ENCODE results near the gene CRAMP1. TPM values are rescaled to one million over a fixed set of nuclear protein-coding genes. Genes with fewer than 3 reads are reported as not detected.
A peak's percentile ranks its signal among the peaks of the same experiment; 100 is the strongest.

CRAMP1 gene
- 10 to 100 TPM in 5 of 8 experiments, 1 to 10 TPM in 3; 7.0 to 24.8 (median 11.0) TPM for total RNA-seq

- WGBS, 10 experiments: 0% methylated on average over 5 to 6 of the region's 101 CpGs; no CpG with 5 or more reads in 8 of the 10 experiments
- Histone ChIP-seq H3K4me1 (replicated peaks in 1 of 2) (peaks cover 14 to 18% of the 10 kb centered on the region in 2 donors), H3K4me3 (peak within 1 kb of the TSS; percentile 51 to 89 (median 63)), H3K27ac (peak within 1 kb of the TSS in 1 of 2 donors; percentile 67)
- ATAC-seq (replicated peaks in 6 of 8): peak in 3 of 8 experiments; percentile 0 to 50 (median 25)
- in situ Hi-C loops (cut with MboI; ENCODE audit: low pct_unique_long_range_greater_than_20kb in 2 of 9, low sequenced_read_pairs in 9 of 9, unreplicated experiment in 9 of 9): no loop called here
Measured at GRCh38 chr16:1612320-1613111, at the start of gene CRAMP1. Gene CRAMP1, plus strand, starts transcription at chr16:1612360. Its CDS starts 2,280 bp downstream, at chr16:1614640.

GRCh38 chr16:1563786-1564185 lies 48.4 kb upstream of the CRAMP1 start:
- no peak for ATAC-seq (replicated peaks in 6 of 8)
- no peak overlapping the region for H3K4me3 ChIP-seq
- WGBS, 10 experiments: 73 to 100% (median 97%) methylated on average over 1 to 10 of the region's 20 CpGs; no CpG with 5 or more reads in 2 of the 10 experiments
- H3K4me1 ChIP-seq (replicated peaks in 1 of 2): no peaks in the 10 kb centered on the region
- in situ Hi-C loops (cut with MboI; ENCODE audit: low pct_unique_long_range_greater_than_20kb in 2 of 9, low sequenced_read_pairs in 9 of 9, unreplicated experiment in 9 of 9): no loop called here
- H3K27ac ChIP-seq: no peak overlapping the region

- H3K4me1 ChIP-seq (replicated peaks in 1 of 2): no peaks in the 10 kb centered on the region
- 59 to 100% (median 90%) methylated on average over 1 to 4 of the region's 9 CpGs; no CpG with 5 or more reads in 5 of the 10 experiments for WGBS, 10 experiments
- no peak overlapping the region for H3K4me3 ChIP-seq
- ATAC-seq (replicated peaks in 6 of 8): no peak
- in situ Hi-C loops (cut with MboI; ENCODE audit: low pct_unique_long_range_greater_than_20kb in 2 of 9, low sequenced_read_pairs in 9 of 9, unreplicated experiment in 9 of 9): no loop called here
- no peak overlapping the region for H3K27ac ChIP-seq
Measured at GRCh38 chr16:1564325-1564724, 47.8 kb upstream of the CRAMP1 start.

- Histone ChIP-seq H3K27ac (no peak overlapping the region), H3K4me1 (replicated peaks in 1 of 2) (no peaks in the 10 kb centered on the region), H3K4me3 (no peak overlapping the region)
- 54 to 94% (median 84%) methylated on average over 3 to 9 of the region's 16 CpGs; no CpG with 5 or more reads in 4 of the 10 experiments for WGBS, 10 experiments
- in situ Hi-C loops (cut with MboI; ENCODE audit: low pct_unique_long_range_greater_than_20kb in 2 of 9, low sequenced_read_pairs in 9 of 9, unreplicated experiment in 9 of 9): no loop called here
- no peak for ATAC-seq (replicated peaks in 6 of 8)
Measured at GRCh38 chr16:1565083-1565805, 46.9 kb upstream of the CRAMP1 start.

GRCh38 chr16:1567988-1568387 lies 44.2 kb upstream of the CRAMP1 start:
- Histone ChIP-seq H3K27ac (no peak overlapping the region), H3K4me1 (replicated peaks in 1 of 2) (no peaks in the 10 kb centered on the region), H3K4me3 (no peak overlapping the region)
- in situ Hi-C loops (cut with MboI; ENCODE audit: low pct_unique_long_range_greater_than_20kb in 2 of 9, low sequenced_read_pairs in 9 of 9, unreplicated experiment in 9 of 9): no loop called here
- ATAC-seq (replicated peaks in 6 of 8): no peak
- 81 to 100% (median 92%) methylated on average over 1 to 7 of the region's 13 CpGs; no CpG with 5 or more reads in 6 of the 10 experiments for WGBS, 10 experiments

GRCh38 chr16:1571012-1571671 lies 41.0 kb upstream of the CRAMP1 start:
- ATAC-seq (replicated peaks in 6 of 8): no peak
- Histone ChIP-seq H3K4me1 (replicated peaks in 1 of 2) (no peaks in the 10 kb centered on the region), H3K4me3 (no peak overlapping the region), H3K27ac (no peak overlapping the region)
- in situ Hi-C loops (cut with MboI; ENCODE audit: low pct_unique_long_range_greater_than_20kb in 2 of 9, low sequenced_read_pairs in 9 of 9, unreplicated experiment in 9 of 9): no loop called here
- WGBS, 10 experiments: 64 to 100% (median 82%) methylated on average over 2 to 6 of the region's 7 CpGs; no CpG with 5 or more reads in 2 of the 10 experiments

- H3K27ac ChIP-seq: no peak overlapping the region
- H3K4me3 ChIP-seq: no peak overlapping the region
- ATAC-seq (replicated peaks in 6 of 8): no peak
- WGBS, 10 experiments: 40 to 86% (median 80%) methylated on average over 1 to 6 of the region's 7 CpGs; no CpG with 5 or more reads in 5 of the 10 experiments
- no peaks in the 10 kb centered on the region for H3K4me1 ChIP-seq (replicated peaks in 1 of 2)
- in situ Hi-C loops (cut with MboI; ENCODE audit: low pct_unique_long_range_greater_than_20kb in 2 of 9, low sequenced_read_pairs in 9 of 9, unreplicated experiment in 9 of 9): no loop called here
Measured at GRCh38 chr16:1572673-1573072, 39.5 kb upstream of the CRAMP1 start.

- Histone ChIP-seq H3K4me1 (replicated peaks in 1 of 2) (no peaks in the 10 kb centered on the region), H3K4me3 (no peak overlapping the region), H3K27ac (no peak overlapping the region)
- no peak for ATAC-seq (replicated peaks in 6 of 8)
- 60 to 100% (median 86%) methylated on average over 1 of the region's 5 CpGs; no CpG with 5 or more reads in 6 of the 10 experiments for WGBS, 10 experiments
- in situ Hi-C loops (cut with MboI; ENCODE audit: low pct_unique_long_range_greater_than_20kb in 2 of 9, low sequenced_read_pairs in 9 of 9, unreplicated experiment in 9 of 9): no loop called here
Measured at GRCh38 chr16:1573301-1573700, 38.9 kb upstream of the CRAMP1 start.

GRCh38 chr16:1575578-1575977 lies 36.6 kb upstream of the CRAMP1 start:
- no peaks in the 10 kb centered on the region for H3K4me1 ChIP-seq (replicated peaks in 1 of 2)
- H3K27ac ChIP-seq: no peak overlapping the region
- in situ Hi-C loops (cut with MboI; ENCODE audit: low pct_unique_long_range_greater_than_20kb in 2 of 9, low sequenced_read_pairs in 9 of 9, unreplicated experiment in 9 of 9): no loop called here
- H3K4me3 ChIP-seq: no peak overlapping the region
- ATAC-seq (replicated peaks in 6 of 8): no peak

GRCh38 chr16:1579214-1579613 lies 32.9 kb upstream of the CRAMP1 start:
- in situ Hi-C loops (cut with MboI; ENCODE audit: low pct_unique_long_range_greater_than_20kb in 2 of 9, low sequenced_read_pairs in 9 of 9, unreplicated experiment in 9 of 9): no loop called here
- H3K4me3 ChIP-seq: no peak overlapping the region
- H3K4me1 ChIP-seq (replicated peaks in 1 of 2): no peaks in the 10 kb centered on the region
- no peak for ATAC-seq (replicated peaks in 6 of 8)
- H3K27ac ChIP-seq: no peak overlapping the region
- 63 to 100% (median 80%) methylated on average over 1 to 3 of the region's 5 CpGs; no CpG with 5 or more reads in 3 of the 10 experiments for WGBS, 10 experiments

GRCh38 chr16:1580256-1580655 lies 31.9 kb upstream of the CRAMP1 start:
- peaks cover 0 to 8% of the 10 kb centered on the region in 2 donors for H3K4me1 ChIP-seq (replicated peaks in 1 of 2)
- WGBS, 10 experiments: 87 to 100% (median 100%) methylated on average over 1 to 9 of the region's 12 CpGs; no CpG with 5 or more reads in 1 of the 10 experiments
- in situ Hi-C loops (cut with MboI; ENCODE audit: low pct_unique_long_range_greater_than_20kb in 2 of 9, low sequenced_read_pairs in 9 of 9, unreplicated experiment in 9 of 9): no loop called here
- H3K4me3 ChIP-seq: no peak overlapping the region
- ATAC-seq (replicated peaks in 6 of 8): no peak
- H3K27ac ChIP-seq: no peak overlapping the region

GRCh38 chr16:1580956-1581355 lies 31.2 kb upstream of the CRAMP1 start:
- in situ Hi-C loops (cut with MboI; ENCODE audit: low pct_unique_long_range_greater_than_20kb in 2 of 9, low sequenced_read_pairs in 9 of 9, unreplicated experiment in 9 of 9): no loop called here
- peak in 1 of 8 experiments; percentile 38 for ATAC-seq (replicated peaks in 6 of 8)
- no peak overlapping the region for H3K27ac ChIP-seq
- no peak overlapping the region for H3K4me3 ChIP-seq
- 65 to 100% (median 90%) methylated on average over 1 to 3 of the region's 6 CpGs; no CpG with 5 or more reads in 3 of the 10 experiments for whole genome bisulfite sequencing, 10 experiments
- peaks cover 0 to 10% of the 10 kb centered on the region in 2 donors for H3K4me1 ChIP-seq (replicated peaks in 1 of 2)

- 90% methylated on average over 2 of the region's 9 CpGs; no CpG with 5 or more reads in 9 of the 10 experiments for WGBS, 10 experiments
- H3K4me3 ChIP-seq: no peak overlapping the region
- peaks cover 0 to 10% of the 10 kb centered on the region in 2 donors for H3K4me1 ChIP-seq (replicated peaks in 1 of 2)
- ATAC-seq (replicated peaks in 6 of 8): no peak
- no peak overlapping the region for H3K27ac ChIP-seq
- in situ Hi-C loops (cut with MboI; ENCODE audit: low pct_unique_long_range_greater_than_20kb in 2 of 9, low sequenced_read_pairs in 9 of 9, unreplicated experiment in 9 of 9): no loop called here
Measured at GRCh38 chr16:1581804-1582203, 30.4 kb upstream of the CRAMP1 start.
